Gastrocnemius medialis (tissue), 4 donors: Measurements from ENCODE around the gene TNFSF4. TPM values are rescaled to one million over a fixed set of nuclear protein-coding genes. Genes with fewer than 3 reads are reported as not detected.

Experiments used
- ATAC-seq, 2 donors: fragments of 150-250 bp; one replicate each; pipeline ENCODE4 v1.9.1; 2016
- DNase-seq, 2 donors: peaks; one replicate each; pipeline ENCODE4 v3.0.0-alpha.2; 2019
- H3K27ac ChIP-seq, 4 donors: fragments of 200-600 bp; sonication (generic); 1 replicate in 1 of 4; 2 replicates in 3 of 4; pipeline ENCODE4 v1.5.1; 2016 to 2018; ENCODE audit warnings: mild to moderate bottlenecking in 2 of 4, moderate library complexity in 1 of 4
- H3K27me3 ChIP-seq, 3 donors: fragments of 200-600 bp; sonication (generic) in 2 of 3; 1 replicate in 1 of 3; 2 replicates in 2 of 3; pipeline versions ENCODE4 v1.5.1 to v1.6.0; 2016 to 2019; ENCODE audit warnings: mild to moderate bottlenecking in 1 of 3, moderate library complexity in 1 of 3
- H3K36me3 ChIP-seq, 2 donors: fragments of 200-600 bp; sonication (generic) in 1 of 2; one replicate each; pipeline ENCODE4 v1.5.1; 2017 to 2018
- H3K4me1 ChIP-seq, 2 donors: fragments of 200-600 bp; sonication (generic) in 1 of 2; one replicate each; pipeline ENCODE4 v1.5.1; 2016 to 2017; ENCODE audit warnings: mild to moderate bottlenecking in 2 of 2
- H3K4me3 ChIP-seq, 4 donors: fragments of 200-600 bp; sonication (generic) in 3 of 4; 1 replicate in 1 of 4; 2 replicates in 3 of 4; pipeline ENCODE4 v1.5.1; 2016 to 2019; ENCODE audit warnings: mild to moderate bottlenecking in 2 of 4
- H3K9me3 ChIP-seq, 3 donors: fragments of 200-600 bp; sonication (generic) in 2 of 3; 1 replicate in 1 of 3; 2 replicates in 2 of 3; pipeline ENCODE4 v1.5.1; 2016 to 2019
- CTCF ChIP-seq, 5 experiments: fragments of 450-650 bp in 3 of 5; fragments of 200-600 bp in 2 of 5; sonication (generic) in 2 of 5; IDR thresholded peaks in 4 of 5; conservative IDR thresholded peaks in 1 of 5; 1 replicate in 4 of 5; 2 replicates in 1 of 5; pipeline ENCODE4 v1.5.1; 2016 to 2019; ENCODE audit warnings: antibody characterized with exemption in 5 of 5, mild to moderate bottlenecking in 3 of 5, moderate library complexity in 3 of 5
- POLR2A ChIP-seq, 2 donors: fragments of 450-650 bp; IDR thresholded peaks; one replicate each; pipeline ENCODE4 v1.6.1; 2017; ENCODE audit warnings: antibody characterized with exemption in 2 of 2, mild to moderate bottlenecking in 2 of 2, moderate library complexity in 2 of 2
- in situ Hi-C, 4 donors: fragments of 200-750 bp; cut with MboI; loops; one replicate each; pipeline versions ENCODE4 v1.15.0 to v1.8.0; 2017; ENCODE audit warnings: low sequenced_read_pairs in 4 of 4
- intact Hi-C: fragments of 100-400 bp; cut with DNase I; formaldehyde crosslinking; loops from one replicate; pipeline ENCODE4 v1.15.1; 2023; ENCODE audit warnings: low total_unique reads
- total RNA-seq, 4 donors: library from RNA; depleted of rRNA; stranded (reverse); fragments of >200 nt; gene quantifications; one replicate each; pipeline versions ENCODE4 v1.1.0 to v1.2.3, GENCODE V29; 2016

TNFSF4 gene
- total RNA-seq, 4 donors from 2014 or later, result 0.16 to 0.25 (median 0.23) TPM; not detected in 1

- in situ Hi-C loops, result no loop called here
Measured at GRCh38 chr1:173248247-173248940, 41.3 kb upstream of the TNFSF4 start.

GRCh38 chr1:173245892-173246291, 38.8 kb upstream of the TNFSF4 start:
- Histone ChIP-seq H3K4me1 (no peaks in the 10 kb centered on the region), H3K27me3 (no peaks in the 10 kb centered on the region), H3K4me3 (no peak overlapping the region), H3K36me3 (no peaks in the 10 kb centered on the region), H3K27ac (no peak overlapping the region), H3K9me3 (no peaks in the 10 kb centered on the region)
- TF ChIP-seq CTCF (IDR thresholded peaks at IDR 0.05 in 4 of 5, conservative IDR thresholded peaks at IDR 0.05 in 1 of 5), result no peak
- no peak for TF ChIP-seq POLR2A (IDR thresholded peaks at IDR 0.05)
- in situ Hi-C loops (no loop called here), intact Hi-C loops (no loop called here)
- no peak for DNase-seq
- ATAC-seq, result no peak

More at GRCh38 chr1:173248247-173248940, 41.3 kb upstream of the TNFSF4 start:
- Histone ChIP-seq H3K36me3 (no peaks in the 10 kb centered on the region), H3K27me3 (no peaks in the 10 kb centered on the region), H3K4me1 (no peaks in the 10 kb centered on the region), H3K4me3 (no peak overlapping the region), H3K9me3 (no peaks in the 10 kb centered on the region), H3K27ac (no peak overlapping the region)
- no peak for ATAC-seq
- intact Hi-C loops, result no loop called here
- no peak for DNase-seq
- TF ChIP-seq POLR2A (IDR thresholded peaks at IDR 0.05) (no peak), CTCF (IDR thresholded peaks at IDR 0.05 in 4 of 5, conservative IDR thresholded peaks at IDR 0.05 in 1 of 5) (no peak)

- DNase-seq, result no peak
- TF ChIP-seq POLR2A (IDR thresholded peaks at IDR 0.05) (no peak), CTCF (IDR thresholded peaks at IDR 0.05 in 4 of 5, conservative IDR thresholded peaks at IDR 0.05 in 1 of 5) (no peak)
- H3K27ac ChIP-seq, result no peak overlapping the region
- H3K9me3 ChIP-seq, result no peaks in the 10 kb centered on the region
- H3K4me3 ChIP-seq, result no peak overlapping the region
- no peaks in the 10 kb centered on the region for H3K4me1 ChIP-seq
- no peak for ATAC-seq
- H3K36me3 ChIP-seq, result no peaks in the 10 kb centered on the region
- intact Hi-C loops, result no loop called here
- no peaks in the 10 kb centered on the region for H3K27me3 ChIP-seq
- in situ Hi-C loops, result no loop called here
Measured at GRCh38 chr1:173243300-173243699, 36.2 kb upstream of the TNFSF4 start.

- in situ Hi-C loops (no loop called here), intact Hi-C loops (no loop called here)
- DNase-seq (no peak), ATAC-seq (no peak)
- Histone ChIP-seq H3K4me3 (no peak overlapping the region), H3K27me3 (no peaks in the 10 kb centered on the region), H3K27ac (no peak overlapping the region), H3K4me1 (no peaks in the 10 kb centered on the region), H3K9me3 (no peaks in the 10 kb centered on the region), H3K36me3 (no peaks in the 10 kb centered on the region)
- no peak for TF ChIP-seq POLR2A (IDR thresholded peaks at IDR 0.05)
- TF ChIP-seq CTCF (IDR thresholded peaks at IDR 0.05 in 4 of 5, conservative IDR thresholded peaks at IDR 0.05 in 1 of 5), result no peak
Measured at GRCh38 chr1:173241528-173242347, 34.6 kb upstream of the TNFSF4 start.
